GM12891 (cell line): ENCODE results near the gene PTGR3.

Source experiments
- POLR2A ChIP-seq: IDR thresholded peaks from 2 replicates; pipeline ENCODE4 v1.6.1; 2011; ENCODE audit warnings: low read depth, low read length, control low read depth
- POLR2AphosphoS5 ChIP-seq: IDR thresholded peaks from 2 replicates; pipeline ENCODE4 v1.6.1; 2011; ENCODE audit warnings: low read depth, low read length, control low read depth

GRCh38 chr18:75189696-75190095 lies 19.2 kb downstream of the PTGR3 start:
- TF ChIP-seq POLR2AphosphoS5 (no peak), POLR2A (no peak)
